GM18867 (cell line): ENCODE measurements around the gene GOLGA7B.

ENCODE experiments used
- ATAC-seq: cut with Tn5 transposase; IDR thresholded peaks from one replicate; pipeline ENCODE4 v1.9.1; 2021; ENCODE audit warnings: mild to moderate bottlenecking, moderate library complexity; ENCODE audit not compliant: unreplicated experiment

The GOLGA7B gene

DNA sequence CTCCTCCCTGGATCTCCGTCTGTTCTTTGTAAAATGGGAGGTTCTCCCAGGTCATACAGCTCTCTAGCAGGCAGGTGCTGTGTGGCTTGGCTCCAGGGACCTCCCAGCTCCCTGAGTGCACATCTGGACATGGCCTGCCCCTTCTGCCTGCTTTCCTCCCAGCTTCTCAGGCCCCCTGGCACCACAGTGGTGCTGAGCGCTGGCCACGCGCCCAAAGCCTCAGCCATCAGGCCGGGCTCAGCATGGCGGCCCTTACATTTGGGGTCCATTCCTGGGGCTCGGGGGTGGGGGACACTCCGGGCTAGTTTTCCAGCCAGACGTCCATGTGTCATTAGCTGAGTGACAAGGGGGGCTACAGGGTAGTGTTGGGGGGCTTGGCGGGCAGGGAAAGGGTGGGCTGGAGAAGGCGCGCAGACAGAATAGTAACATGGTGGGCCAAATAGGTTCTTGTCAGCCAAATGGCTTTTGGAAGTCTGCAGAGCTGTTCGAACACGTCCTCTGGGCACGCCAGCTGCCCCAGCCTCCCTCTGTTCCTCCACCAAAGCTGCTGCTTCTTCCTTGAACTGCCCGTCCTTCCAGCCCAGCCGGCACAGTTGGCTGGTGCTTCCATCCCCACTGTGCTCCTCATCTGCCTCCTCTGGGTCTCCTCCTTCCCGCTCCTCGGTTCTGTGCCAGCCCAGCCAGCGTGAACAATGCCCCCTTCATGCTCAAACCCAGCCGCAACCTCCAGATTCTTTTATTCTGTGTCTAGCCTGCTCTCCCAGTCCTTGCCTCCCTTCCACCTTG lies 65.9 kb downstream of the GOLGA7B start:
- ATAC-seq = no peak

DNA sequence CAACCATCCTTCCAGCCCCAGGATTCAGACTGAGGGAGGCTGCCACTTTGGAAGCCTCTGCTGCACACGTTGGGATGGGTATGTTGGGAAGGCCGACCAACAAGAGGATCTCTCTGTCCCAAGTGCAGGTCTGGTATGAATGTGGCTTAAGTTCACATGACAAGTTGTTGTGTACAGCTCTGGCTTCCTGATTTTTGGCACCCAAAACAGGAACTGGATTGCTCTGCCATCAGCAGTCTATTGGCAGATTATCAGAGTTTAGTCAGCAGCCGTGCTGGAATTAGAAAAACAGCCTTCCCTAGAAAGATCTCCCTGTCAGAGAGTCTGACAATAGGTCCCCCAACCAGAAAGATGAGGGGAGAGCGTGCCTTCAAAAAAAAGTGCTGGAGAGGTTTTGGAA lies 66.9 kb downstream of the GOLGA7B start:
- ATAC-seq = no peak

DNA sequence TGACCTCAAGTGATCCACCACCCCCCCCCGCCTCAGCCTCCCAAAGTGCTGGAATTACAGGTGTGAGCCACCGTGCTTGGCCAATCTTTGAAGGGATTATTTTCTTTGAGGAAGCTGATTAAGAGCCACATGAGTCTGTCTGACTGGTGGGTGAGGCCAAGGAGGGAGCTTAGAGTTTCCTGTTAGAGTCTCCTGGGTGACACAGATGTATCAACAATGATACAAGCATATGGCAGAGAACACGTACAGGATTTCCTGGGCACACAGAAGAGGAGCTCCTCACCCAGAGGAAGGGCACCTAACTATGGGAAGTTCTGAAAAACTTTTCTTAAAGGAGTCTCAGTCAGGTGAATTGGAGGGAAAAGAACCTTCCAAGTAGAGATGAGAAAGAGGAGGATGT lies 69.4 kb downstream of the GOLGA7B start:
- no peak for ATAC-seq

DNA sequence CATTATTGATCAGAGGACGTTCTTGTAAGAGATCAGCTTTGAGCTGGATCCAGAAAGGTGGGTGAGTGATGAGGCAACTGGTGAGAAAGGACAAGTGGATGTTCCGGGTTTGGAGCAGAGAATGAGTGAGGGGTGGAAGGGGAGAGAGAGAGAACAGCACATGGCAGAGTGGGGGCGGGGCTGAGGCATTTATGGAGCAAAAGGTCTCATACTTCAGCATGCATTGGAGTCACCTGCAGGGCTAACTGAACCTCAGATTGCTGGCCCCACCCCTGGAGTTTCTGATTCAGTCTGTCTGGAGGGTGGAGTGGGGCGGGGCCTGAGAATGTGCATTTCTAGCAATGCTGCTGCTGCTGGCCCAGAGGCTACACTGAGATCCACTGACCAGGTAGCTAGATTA lies 71.2 kb downstream of the GOLGA7B start:
- no peak for ATAC-seq
